ENCODE results near the gene BLOC1S6. TPM values are rescaled to one million over a fixed set of nuclear protein-coding genes. Genes with fewer than 3 reads are reported as not detected.
A peak's percentile ranks its signal among the peaks of the same experiment; 100 is the strongest.

The BLOC1S6 gene
- total and polyA plus RNA-seq, 2 of the 13 experiments (the other 11 are each of a cell fraction or from before 2014, with no cell fraction given) = 11.8 to 44.3 TPM

DNA sequence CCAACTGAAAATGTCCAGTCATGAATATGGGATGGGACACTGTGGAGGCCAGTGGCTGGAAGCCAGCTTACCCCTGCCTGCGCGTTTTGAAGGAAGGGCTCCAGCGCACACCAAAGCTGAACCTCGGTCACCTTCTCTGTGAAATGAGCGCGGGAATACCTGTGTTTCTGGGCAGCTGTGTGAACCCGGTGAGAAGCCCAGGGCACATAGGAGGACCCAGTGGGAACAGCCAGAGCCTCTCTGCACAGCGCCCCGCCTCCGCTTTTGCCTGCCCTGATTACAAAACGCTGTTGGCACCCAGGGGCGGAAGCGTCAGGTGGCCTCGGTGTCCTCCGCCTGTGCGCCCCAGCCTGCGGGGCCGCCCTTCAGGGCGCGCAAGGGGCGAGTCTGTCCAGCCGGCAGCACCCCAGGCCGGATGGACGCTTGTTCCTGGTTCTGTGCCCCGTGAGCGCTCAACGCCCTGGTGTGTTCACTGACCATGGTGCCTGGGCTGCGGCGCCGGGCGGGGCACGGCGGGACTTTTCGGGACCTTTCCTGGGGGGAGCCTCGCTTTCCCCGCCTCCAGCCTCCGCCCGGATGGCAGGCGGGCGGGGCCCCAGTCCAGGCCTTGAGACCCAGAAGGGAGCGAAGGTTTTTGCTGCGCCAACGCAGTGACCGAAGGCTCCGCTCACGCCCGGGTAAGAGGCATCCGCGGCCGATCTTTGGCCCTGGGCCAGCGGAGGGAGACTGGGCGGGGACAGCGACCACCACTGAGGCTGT lies 47.4 kb downstream of the BLOC1S6 start, which contains the start of gene SQOR (continued):
- TF ChIP-seq GTF3A (CRISPR knock-in tag; conservative IDR thresholded peaks at IDR 0.05) (peak; percentile 50; the same call in 1 of the 2 replicates), ZFP36 (IDR thresholded peaks at IDR 0.05; ENCODE audit: borderline replicate concordance, low read depth, low read length, partially characterized antibody) (no peak), ZNF562 (CRISPR knock-in tag; IDR thresholded peaks at IDR 0.05; ENCODE audit: borderline replicate concordance) (no peak), MTF1 (CRISPR knock-in tag; IDR thresholded peaks at IDR 0.05) (no peak), SIN3A (IDR thresholded peaks at IDR 0.05; ENCODE audit: borderline replicate concordance, low read depth, low read length) (peak; percentile 28; the same call in 1 of the 2 replicates), HOXA5 (CRISPR knock-in tag; IDR thresholded peaks at IDR 0.05) (no peak), ZFP36L1 (CRISPR knock-in tag; IDR thresholded peaks at IDR 0.05) (peak; percentile 72; the same call in 1 of the 2 replicates), REL (CRISPR knock-in tag; conservative IDR thresholded peaks at IDR 0.05) (no peak), HNF4A (CRISPR knock-in tag; IDR thresholded peaks at IDR 0.05) (peak; percentile 50), ZNF136 (CRISPR knock-in tag; IDR thresholded peaks at IDR 0.05; ENCODE audit: low read depth) (no peak), ZNF296 (CRISPR knock-in tag; conservative IDR thresholded peaks at IDR 0.05) (no peak), MAFG (CRISPR knock-in tag; IDR thresholded peaks at IDR 0.05) (no peak), NR1H2 (CRISPR knock-in tag; IDR thresholded peaks at IDR 0.05; ENCODE audit: borderline replicate concordance, low read depth) (no peak), KLF11 (CRISPR knock-in tag; IDR thresholded peaks at IDR 0.05) (no peak)
- TF ChIP-seq, protein P1, sequence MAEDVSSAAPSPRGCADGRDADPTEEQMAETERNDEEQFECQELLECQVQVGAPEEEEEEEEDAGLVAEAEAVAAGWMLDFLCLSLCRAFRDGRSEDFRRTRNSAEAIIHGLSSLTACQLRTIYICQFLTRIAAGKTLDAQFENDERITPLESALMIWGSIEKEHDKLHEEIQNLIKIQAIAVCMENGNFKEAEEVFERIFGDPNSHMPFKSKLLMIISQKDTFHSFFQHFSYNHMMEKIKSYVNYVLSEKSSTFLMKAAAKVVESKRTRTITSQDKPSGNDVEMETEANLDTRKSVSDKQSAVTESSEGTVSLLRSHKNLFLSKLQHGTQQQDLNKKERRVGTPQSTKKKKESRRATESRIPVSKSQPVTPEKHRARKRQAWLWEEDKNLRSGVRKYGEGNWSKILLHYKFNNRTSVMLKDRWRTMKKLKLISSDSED (CRISPR knock-in tag; IDR thresholded peaks at IDR 0.05) = no peak
- TF ChIP-seq, protein P2, sequence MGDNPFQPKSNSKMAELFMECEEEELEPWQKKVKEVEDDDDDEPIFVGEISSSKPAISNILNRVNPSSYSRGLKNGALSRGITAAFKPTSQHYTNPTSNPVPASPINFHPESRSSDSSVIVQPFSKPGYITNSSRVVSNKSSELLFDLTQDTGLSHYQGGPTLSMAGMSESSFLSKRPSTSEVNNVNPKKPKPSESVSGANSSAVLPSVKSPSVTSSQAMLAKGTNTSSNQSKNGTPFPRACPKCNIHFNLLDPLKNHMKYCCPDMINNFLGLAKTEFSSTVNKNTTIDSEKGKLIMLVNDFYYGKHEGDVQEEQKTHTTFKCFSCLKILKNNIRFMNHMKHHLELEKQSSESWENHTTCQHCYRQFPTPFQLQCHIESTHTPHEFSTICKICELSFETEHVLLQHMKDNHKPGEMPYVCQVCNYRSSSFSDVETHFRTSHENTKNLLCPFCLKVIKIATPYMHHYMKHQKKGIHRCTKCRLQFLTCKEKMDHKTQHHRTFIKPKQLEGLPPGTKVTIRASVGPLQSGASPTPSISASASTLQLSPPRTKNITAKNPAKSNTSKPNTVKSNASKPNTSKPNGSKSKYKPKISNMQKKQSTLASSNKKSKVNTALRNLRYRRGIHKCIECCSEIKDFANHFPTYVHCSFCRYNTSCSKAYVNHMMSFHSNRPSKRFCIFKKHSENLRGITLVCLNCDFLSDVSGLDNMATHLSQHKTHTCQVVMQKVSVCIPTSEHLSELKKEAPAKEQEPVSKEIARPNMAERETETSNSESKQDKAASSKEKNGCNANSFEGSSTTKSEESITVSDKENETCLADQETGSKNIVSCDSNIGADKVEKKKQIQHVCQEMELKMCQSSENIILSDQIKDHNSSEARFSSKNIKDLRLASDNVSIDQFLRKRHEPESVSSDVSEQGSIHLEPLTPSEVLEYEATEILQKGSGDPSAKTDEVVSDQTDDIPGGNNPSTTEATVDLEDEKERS (CRISPR knock-in tag; IDR thresholded peaks at IDR 0.05) = peak; percentile 56; the same call in 1 of the 2 replicates
- TF ChIP-seq, protein P3, sequence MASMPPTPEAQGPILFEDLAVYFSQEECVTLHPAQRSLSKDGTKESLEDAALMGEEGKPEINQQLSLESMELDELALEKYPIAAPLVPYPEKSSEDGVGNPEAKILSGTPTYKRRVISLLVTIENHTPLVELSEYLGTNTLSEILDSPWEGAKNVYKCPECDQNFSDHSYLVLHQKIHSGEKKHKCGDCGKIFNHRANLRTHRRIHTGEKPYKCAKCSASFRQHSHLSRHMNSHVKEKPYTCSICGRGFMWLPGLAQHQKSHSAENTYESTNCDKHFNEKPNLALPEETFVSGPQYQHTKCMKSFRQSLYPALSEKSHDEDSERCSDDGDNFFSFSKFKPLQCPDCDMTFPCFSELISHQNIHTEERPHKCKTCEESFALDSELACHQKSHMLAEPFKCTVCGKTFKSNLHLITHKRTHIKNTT (CRISPR knock-in tag; IDR thresholded peaks at IDR 0.05) = no peak
- TF ChIP-seq, protein P4, sequence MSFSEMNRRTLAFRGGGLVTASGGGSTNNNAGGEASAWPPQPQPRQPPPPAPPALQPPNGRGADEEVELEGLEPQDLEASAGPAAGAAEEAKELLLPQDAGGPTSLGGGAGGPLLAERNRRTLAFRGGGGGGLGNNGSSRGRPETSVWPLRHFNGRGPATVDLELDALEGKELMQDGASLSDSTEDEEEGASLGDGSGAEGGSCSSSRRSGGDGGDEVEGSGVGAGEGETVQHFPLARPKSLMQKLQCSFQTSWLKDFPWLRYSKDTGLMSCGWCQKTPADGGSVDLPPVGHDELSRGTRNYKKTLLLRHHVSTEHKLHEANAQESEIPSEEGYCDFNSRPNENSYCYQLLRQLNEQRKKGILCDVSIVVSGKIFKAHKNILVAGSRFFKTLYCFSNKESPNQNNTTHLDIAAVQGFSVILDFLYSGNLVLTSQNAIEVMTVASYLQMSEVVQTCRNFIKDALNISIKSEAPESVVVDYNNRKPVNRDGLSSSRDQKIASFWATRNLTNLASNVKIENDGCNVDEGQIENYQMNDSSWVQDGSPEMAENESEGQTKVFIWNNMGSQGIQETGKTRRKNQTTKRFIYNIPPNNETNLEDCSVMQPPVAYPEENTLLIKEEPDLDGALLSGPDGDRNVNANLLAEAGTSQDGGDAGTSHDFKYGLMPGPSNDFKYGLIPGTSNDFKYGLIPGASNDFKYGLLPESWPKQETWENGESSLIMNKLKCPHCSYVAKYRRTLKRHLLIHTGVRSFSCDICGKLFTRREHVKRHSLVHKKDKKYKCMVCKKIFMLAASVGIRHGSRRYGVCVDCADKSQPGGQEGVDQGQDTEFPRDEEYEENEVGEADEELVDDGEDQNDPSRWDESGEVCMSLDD (CRISPR knock-in tag; IDR thresholded peaks at IDR 0.05; ENCODE audit: borderline replicate concordance) = peak; percentile 76; the same call in 1 of the 2 replicates
- TF ChIP-seq, protein P5, sequence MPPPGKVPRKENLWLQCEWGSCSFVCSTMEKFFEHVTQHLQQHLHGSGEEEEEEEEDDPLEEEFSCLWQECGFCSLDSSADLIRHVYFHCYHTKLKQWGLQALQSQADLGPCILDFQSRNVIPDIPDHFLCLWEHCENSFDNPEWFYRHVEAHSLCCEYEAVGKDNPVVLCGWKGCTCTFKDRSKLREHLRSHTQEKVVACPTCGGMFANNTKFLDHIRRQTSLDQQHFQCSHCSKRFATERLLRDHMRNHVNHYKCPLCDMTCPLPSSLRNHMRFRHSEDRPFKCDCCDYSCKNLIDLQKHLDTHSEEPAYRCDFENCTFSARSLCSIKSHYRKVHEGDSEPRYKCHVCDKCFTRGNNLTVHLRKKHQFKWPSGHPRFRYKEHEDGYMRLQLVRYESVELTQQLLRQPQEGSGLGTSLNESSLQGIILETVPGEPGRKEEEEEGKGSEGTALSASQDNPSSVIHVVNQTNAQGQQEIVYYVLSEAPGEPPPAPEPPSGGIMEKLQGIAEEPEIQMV (CRISPR knock-in tag; IDR thresholded peaks at IDR 0.05; ENCODE audit: low read depth) = no peak; the same call in 1 of the 2 replicates

Measured in HepG2 (cell line).